Brain microvascular endothelial cell (primary cell): ENCODE data around the gene PSRC1.

Experiments
- DNase-seq: peaks from one replicate; pipeline ENCODE4 v3.0.0-alpha.2; 2020
- H3K27ac ChIP-seq: fragments of 250-450 bp; sonication (Bioruptor Pico); 2 replicates; pipeline ENCODE4 v1.5.1; 2020; ENCODE audit warnings: mild to moderate bottlenecking, moderate library complexity
- H3K27me3 ChIP-seq: fragments of 250-450 bp; sonication (Bioruptor Pico); replicated peaks from 2 replicates; pipeline ENCODE4 v1.5.1; 2020; ENCODE audit warnings: mild to moderate bottlenecking
- H3K36me3 ChIP-seq: fragments of 250-450 bp; sonication (Bioruptor Pico); replicated peaks from 2 replicates; pipeline ENCODE4 v1.5.1; 2020; ENCODE audit warnings: mild to moderate bottlenecking
- H3K4me3 ChIP-seq: 2 replicates; pipeline ENCODE4 v1.5.1; 2011; ENCODE audit warnings: low read depth, mild to moderate bottlenecking, control low read depth, low read length, moderate library complexity
- CTCF ChIP-seq: IDR thresholded peaks from 2 replicates; pipeline ENCODE4 v1.5.1; 2011; ENCODE audit warnings: low read depth, mild to moderate bottlenecking, moderate library complexity, low read length, control low read depth, inconsistent platforms; ENCODE audit errors: missing control alignments
- in situ Hi-C: cut with HindIII; loops from 2 replicates; pipeline ENCODE4 v1.10.0; 2017; ENCODE audit warnings: low sequenced_read_pairs, low pct_ligation_motif_present

Gene PSRC1

GRCh38 chr1:109252893-109253802, 29.8 kb downstream of the PSRC1 start:
- Histone ChIP-seq H3K36me3 (no peaks in the 10 kb centered on the region), H3K27me3 (no peaks in the 10 kb centered on the region), H3K4me3 (no peak overlapping the region), H3K27ac (no peak overlapping the region)
- DNase-seq, result no peak
- in situ Hi-C loops, result no loop called here
- TF ChIP-seq CTCF, result no peak

GRCh38 chr1:109252167-109252892, 30.6 kb downstream of the PSRC1 start:
- no peak overlapping the region for H3K4me3 ChIP-seq
- no peaks in the 10 kb centered on the region for H3K36me3 ChIP-seq
- in situ Hi-C loops, result no loop called here
- no peaks in the 10 kb centered on the region for H3K27me3 ChIP-seq
- H3K27ac ChIP-seq, result no peak overlapping the region
- TF ChIP-seq CTCF, result no peak
- DNase-seq, result no peak

- Histone ChIP-seq H3K27me3 (no peaks in the 10 kb centered on the region), H3K27ac (no peak overlapping the region), H3K36me3 (no peaks in the 10 kb centered on the region), H3K4me3 (no peak overlapping the region)
- DNase-seq, result no peak
- in situ Hi-C loops, result no loop called here
- TF ChIP-seq CTCF, result no peak
These were observed 31.4 kb downstream of the PSRC1 start for GRCh38 chr1:109251277-109252166.

- Histone ChIP-seq H3K36me3 (no peaks in the 10 kb centered on the region), H3K4me3 (no peak overlapping the region), H3K27ac (no peak overlapping the region), H3K27me3 (no peaks in the 10 kb centered on the region)
- TF ChIP-seq CTCF, result no peak
- no peak for DNase-seq
- in situ Hi-C loops, result no loop called here
These were observed 32.3 kb downstream of the PSRC1 start for GRCh38 chr1:109250454-109251276.
